Measurements from ENCODE around the gene STX16.

STX16 gene

DNA sequence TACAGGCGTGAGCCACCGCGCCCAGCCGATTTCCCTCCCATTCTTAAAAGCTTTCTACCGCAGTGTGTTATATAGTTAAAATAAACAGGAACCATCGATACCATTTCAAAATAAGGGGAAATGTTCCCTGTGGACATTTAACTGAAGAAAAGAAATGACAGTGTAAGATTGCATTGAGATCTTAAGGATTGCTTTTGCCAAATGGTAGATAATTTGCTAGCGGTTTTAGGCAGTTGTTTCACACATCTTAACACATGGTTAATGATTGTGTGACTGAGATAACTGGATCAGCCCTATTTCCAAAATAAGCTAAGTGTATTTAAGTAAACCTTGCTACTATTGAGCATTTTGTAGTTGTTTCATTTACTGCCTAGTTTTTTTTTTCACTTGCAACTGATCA lies 15.6 kb downstream of the STX16 start:
- Histone ChIP-seq H3K27me3 (ENCODE audit: control insufficient read depth, insufficient read depth, low read length) (no peaks in the 10 kb centered on the region), H3K4me3 (ENCODE audit: low read length) (no peak overlapping the region), H3K27ac (ENCODE audit: low read length) (no peak overlapping the region), H3K9me3 (ENCODE audit: control insufficient read depth, insufficient read depth, low read length) (no peaks in the 10 kb centered on the region), H3K4me1 (ENCODE audit: control insufficient read depth, insufficient read depth, low read length) (peaks cover 8% of the 10 kb centered on the region), H3K36me3 (ENCODE audit: control insufficient read depth, insufficient read depth, low read length) (no peaks in the 10 kb centered on the region)
- no peak for DNase-seq (ENCODE audit: low read depth, low spot score)
- WGBS (ENCODE audit: insufficient coverage, insufficient read length), result no CpG with 5 or more reads among the region's 7 CpGs

DNA sequence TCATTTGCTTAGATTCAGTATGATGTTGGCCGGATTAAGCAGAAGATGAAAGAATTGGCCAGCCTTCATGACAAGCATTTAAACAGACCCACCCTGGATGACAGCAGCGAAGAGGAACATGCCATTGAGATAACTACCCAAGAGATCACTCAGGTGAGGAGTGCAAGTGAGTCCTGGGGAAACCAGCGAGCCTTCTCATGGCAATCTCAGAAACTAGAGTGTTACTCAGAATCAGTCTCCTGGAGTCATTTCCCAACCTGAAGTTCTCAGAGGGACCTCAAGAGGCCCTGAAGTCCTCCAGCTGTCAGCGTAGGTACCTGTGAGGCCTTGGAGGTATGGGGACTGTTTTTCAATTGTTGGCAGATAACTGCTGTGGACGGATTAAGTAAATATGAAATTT lies 16.9 kb downstream of the STX16 start:
- no peak overlapping the region for H3K27ac ChIP-seq (ENCODE audit: low read length)
- no peaks in the 10 kb centered on the region for H3K9me3 ChIP-seq (ENCODE audit: control insufficient read depth, insufficient read depth, low read length)
- WGBS (ENCODE audit: insufficient coverage, insufficient read length), result no CpG with 5 or more reads among the region's 5 CpGs
- no peaks in the 10 kb centered on the region for H3K27me3 ChIP-seq (ENCODE audit: control insufficient read depth, insufficient read depth, low read length)
- H3K4me1 ChIP-seq (ENCODE audit: control insufficient read depth, insufficient read depth, low read length), result peaks cover 8% of the 10 kb centered on the region
- no peaks in the 10 kb centered on the region for H3K36me3 ChIP-seq (ENCODE audit: control insufficient read depth, insufficient read depth, low read length)
- H3K4me3 ChIP-seq (ENCODE audit: low read length), result no peak overlapping the region
- no peak for DNase-seq (ENCODE audit: low read depth, low spot score)

DNA sequence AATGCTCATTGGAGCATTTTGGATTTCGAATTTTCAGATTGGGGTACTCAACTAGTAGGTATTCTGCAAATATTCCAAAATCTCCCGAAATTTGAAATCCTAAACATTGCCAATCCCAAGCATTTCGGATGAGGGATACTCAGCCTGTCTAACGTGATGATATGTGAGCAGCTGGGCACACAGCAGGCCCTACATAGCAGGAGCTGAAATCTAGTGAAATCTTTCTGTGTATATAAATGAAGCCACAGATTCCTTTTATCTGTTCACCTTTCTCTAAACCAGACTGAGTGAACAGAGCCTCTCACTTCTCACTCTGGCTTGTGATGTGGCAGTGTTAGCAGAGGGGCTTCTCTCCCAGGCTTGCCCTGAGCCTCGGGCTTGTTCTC lies 17.8 kb downstream of the STX16 start:
- no CpG with 5 or more reads among the region's 5 CpGs for WGBS (ENCODE audit: insufficient coverage, insufficient read length)
- Histone ChIP-seq H3K36me3 (ENCODE audit: control insufficient read depth, insufficient read depth, low read length) (no peaks in the 10 kb centered on the region), H3K4me1 (ENCODE audit: control insufficient read depth, insufficient read depth, low read length) (peaks cover 8% of the 10 kb centered on the region), H3K9me3 (ENCODE audit: control insufficient read depth, insufficient read depth, low read length) (no peaks in the 10 kb centered on the region), H3K4me3 (ENCODE audit: low read length) (no peak overlapping the region), H3K27ac (ENCODE audit: low read length) (peak overlapping the region; percentile 22), H3K27me3 (ENCODE audit: control insufficient read depth, insufficient read depth, low read length) (no peaks in the 10 kb centered on the region)
- no peak for DNase-seq (ENCODE audit: low read depth, low spot score)

DNA sequence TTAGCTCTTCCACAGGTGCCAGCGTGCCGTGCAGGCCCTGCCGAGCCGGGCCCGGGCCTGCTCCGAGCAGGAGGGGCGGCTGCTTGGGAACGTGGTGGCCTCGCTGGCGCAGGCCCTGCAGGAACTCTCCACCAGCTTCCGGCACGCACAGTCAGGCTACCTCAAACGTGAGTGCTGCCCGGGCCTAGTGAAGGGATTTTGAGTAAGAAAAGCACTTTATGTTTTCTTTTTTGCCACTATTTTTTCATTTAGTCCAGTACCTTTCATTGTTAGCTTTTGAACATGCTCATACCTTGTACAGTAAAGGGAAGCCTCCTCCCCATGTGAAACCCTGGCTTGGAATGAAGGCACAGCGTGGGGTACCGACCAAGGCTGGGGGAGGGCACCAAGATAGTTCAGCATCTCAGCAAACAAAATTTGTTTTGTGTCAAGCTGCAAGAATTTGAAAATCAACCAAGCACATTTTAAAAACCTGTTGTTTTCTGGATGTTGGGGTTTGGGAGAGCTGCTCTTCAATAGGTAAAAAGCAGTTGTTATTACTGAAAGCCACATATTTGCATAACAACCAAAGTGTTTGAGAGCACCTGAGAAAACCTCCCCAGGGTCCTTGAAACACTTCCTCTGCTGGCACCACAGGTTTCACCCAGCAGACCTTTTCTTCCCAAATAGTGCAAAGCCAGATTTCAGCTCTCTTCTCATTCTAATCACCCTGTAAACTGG lies 18.4 kb downstream of the STX16 start:
- peaks cover 8% of the 10 kb centered on the region for H3K4me1 ChIP-seq (ENCODE audit: control insufficient read depth, insufficient read depth, low read length)
- no peak for DNase-seq (ENCODE audit: low read depth, low spot score)
- no peaks in the 10 kb centered on the region for H3K27me3 ChIP-seq (ENCODE audit: control insufficient read depth, insufficient read depth, low read length)
- peak overlapping the region; percentile 22 for H3K27ac ChIP-seq (ENCODE audit: low read length)
- H3K9me3 ChIP-seq (ENCODE audit: control insufficient read depth, insufficient read depth, low read length), result no peaks in the 10 kb centered on the region
- H3K4me3 ChIP-seq (ENCODE audit: low read length), result no peak overlapping the region
- H3K36me3 ChIP-seq (ENCODE audit: control insufficient read depth, insufficient read depth, low read length), result no peaks in the 10 kb centered on the region
- no CpG with 5 or more reads among the region's 16 CpGs for WGBS (ENCODE audit: insufficient coverage, insufficient read length)

DNA sequence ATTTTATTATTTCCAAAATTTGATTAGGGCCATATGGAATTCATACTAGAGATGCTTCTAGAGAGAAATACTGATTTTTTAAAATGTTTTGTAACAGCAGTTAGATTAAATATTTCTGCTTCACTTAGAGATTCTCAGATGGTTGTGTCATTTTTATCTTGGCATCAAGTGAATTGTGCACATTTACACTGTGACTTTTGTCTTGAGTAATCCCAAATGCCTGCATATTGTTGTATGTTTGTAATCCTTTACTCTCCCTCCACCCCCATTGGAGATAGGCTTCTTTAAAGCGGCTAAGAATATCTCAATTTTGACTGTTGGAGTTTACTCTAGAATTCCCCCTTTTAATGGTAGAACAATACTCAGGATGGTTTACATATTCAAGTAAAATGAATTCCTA lies 19.0 kb downstream of the STX16 start:
- no peaks in the 10 kb centered on the region for H3K9me3 ChIP-seq (ENCODE audit: control insufficient read depth, insufficient read depth, low read length)
- peak overlapping the region; percentile 72 for H3K27ac ChIP-seq (ENCODE audit: low read length)
- no peak for DNase-seq (ENCODE audit: low read depth, low spot score)
- H3K36me3 ChIP-seq (ENCODE audit: control insufficient read depth, insufficient read depth, low read length), result no peaks in the 10 kb centered on the region
- H3K27me3 ChIP-seq (ENCODE audit: control insufficient read depth, insufficient read depth, low read length), result no peaks in the 10 kb centered on the region
- peaks cover 5% of the 10 kb centered on the region for H3K4me1 ChIP-seq (ENCODE audit: control insufficient read depth, insufficient read depth, low read length)
- no CpG with 5 or more reads among the region's 1 CpG for WGBS (ENCODE audit: insufficient coverage, insufficient read length)
- H3K4me3 ChIP-seq (ENCODE audit: low read length), result no peak overlapping the region

DNA sequence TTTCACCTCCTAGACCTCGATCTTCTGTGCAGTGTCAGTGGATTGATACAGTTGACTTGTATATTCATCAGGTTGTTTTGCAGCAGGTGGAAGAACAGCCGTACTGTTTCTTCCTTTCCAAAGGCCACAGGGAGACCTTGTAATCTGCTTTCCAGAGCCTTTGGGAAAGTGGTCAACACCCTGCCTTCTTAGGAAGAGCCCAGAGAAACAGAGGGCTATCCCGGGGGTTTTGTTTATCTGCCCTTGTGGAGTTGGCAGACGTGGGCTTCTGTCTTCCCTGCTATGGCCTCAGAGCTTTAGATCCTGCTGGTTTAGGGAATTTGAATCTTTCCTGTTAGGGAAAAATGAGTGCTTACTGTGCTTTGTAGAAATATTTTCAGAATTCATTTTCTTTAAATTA lies 19.6 kb downstream of the STX16 start:
- Histone ChIP-seq H3K27ac (ENCODE audit: low read length) (peak overlapping the region; percentile 72), H3K36me3 (ENCODE audit: control insufficient read depth, insufficient read depth, low read length) (0 out of 2 replicates have a peak, but pooled peaks cover 1% of the 10 kb centered on the region), H3K27me3 (ENCODE audit: control insufficient read depth, insufficient read depth, low read length) (no peaks in the 10 kb centered on the region), H3K4me3 (ENCODE audit: low read length) (no peak overlapping the region), H3K4me1 (ENCODE audit: control insufficient read depth, insufficient read depth, low read length) (peaks cover 3% of the 10 kb centered on the region), H3K9me3 (ENCODE audit: control insufficient read depth, insufficient read depth, low read length) (no peaks in the 10 kb centered on the region)
- no peak for DNase-seq (ENCODE audit: low read depth, low spot score)
- WGBS (ENCODE audit: insufficient coverage, insufficient read length), result no CpG with 5 or more reads among the region's 4 CpGs

DNA sequence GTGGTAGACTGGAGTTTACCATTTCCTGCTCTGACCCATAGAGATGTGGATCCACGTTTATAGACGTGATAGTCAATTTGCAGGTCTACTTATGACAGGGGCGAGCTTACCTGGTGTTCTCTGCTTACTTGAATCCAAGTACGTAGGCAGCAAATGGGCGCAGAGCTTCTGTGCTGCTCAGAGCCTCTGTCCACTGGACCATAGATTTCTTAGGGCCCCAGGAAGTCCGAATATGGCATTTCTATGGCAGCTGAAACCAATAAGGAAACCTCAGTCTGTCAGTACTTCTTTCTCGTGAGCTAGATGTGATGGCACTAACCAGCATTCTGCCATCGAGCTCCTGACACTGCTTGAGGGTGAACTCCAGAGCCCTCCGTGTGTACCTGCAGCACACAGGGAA lies 22.0 kb downstream of the STX16 start:
- no peaks in the 10 kb centered on the region for H3K9me3 ChIP-seq (ENCODE audit: control insufficient read depth, insufficient read depth, low read length)
- no peaks in the 10 kb centered on the region for H3K27me3 ChIP-seq (ENCODE audit: control insufficient read depth, insufficient read depth, low read length)
- WGBS (ENCODE audit: insufficient coverage, insufficient read length), result no CpG with 5 or more reads among the region's 9 CpGs
- no peak overlapping the region for H3K27ac ChIP-seq (ENCODE audit: low read length)
- DNase-seq (ENCODE audit: low read depth, low spot score), result no peak
- peaks cover 3% of the 10 kb centered on the region for H3K4me1 ChIP-seq (ENCODE audit: control insufficient read depth, insufficient read depth, low read length)
- no peak overlapping the region for H3K4me3 ChIP-seq (ENCODE audit: low read length)
- 0 out of 2 replicates have a peak, but pooled peaks cover 6% of the 10 kb centered on the region for H3K36me3 ChIP-seq (ENCODE audit: control insufficient read depth, insufficient read depth, low read length)

DNA sequence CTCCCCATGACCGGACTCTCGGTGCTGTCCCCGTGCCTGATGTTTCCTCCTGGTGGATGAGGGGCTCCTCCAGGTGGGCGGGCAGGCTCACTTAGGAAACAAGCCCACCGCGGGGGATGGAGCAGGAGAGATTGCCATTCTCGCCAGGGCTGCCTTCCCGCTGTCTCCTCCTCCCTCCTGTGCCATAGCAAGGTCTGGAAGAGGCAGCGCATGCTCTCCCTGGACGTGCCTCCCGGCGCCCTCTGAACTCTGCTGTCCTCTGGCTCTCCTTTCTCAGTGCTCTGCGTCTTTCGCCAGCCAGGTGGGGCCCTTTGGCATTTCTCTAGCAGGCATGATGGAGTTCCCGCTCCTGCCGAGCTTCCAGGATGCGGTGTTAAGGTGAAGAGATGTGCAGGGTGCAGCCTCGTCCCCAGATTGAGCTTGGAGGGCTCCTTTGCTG lies 24.1 kb downstream of the STX16 start:
- WGBS (ENCODE audit: insufficient coverage, insufficient read length), result no CpG with 5 or more reads among the region's 18 CpGs
- no peak overlapping the region for H3K4me3 ChIP-seq (ENCODE audit: low read length)
- H3K27ac ChIP-seq (ENCODE audit: low read length), result no peak overlapping the region
- H3K36me3 ChIP-seq (ENCODE audit: control insufficient read depth, insufficient read depth, low read length), result 0 out of 2 replicates have a peak, but pooled peaks cover 6% of the 10 kb centered on the region
- no peaks in the 10 kb centered on the region for H3K27me3 ChIP-seq (ENCODE audit: control insufficient read depth, insufficient read depth, low read length)
- no peak for DNase-seq (ENCODE audit: low read depth, low spot score)
- H3K4me1 ChIP-seq (ENCODE audit: control insufficient read depth, insufficient read depth, low read length), result peaks cover 2% of the 10 kb centered on the region
- no peaks in the 10 kb centered on the region for H3K9me3 ChIP-seq (ENCODE audit: control insufficient read depth, insufficient read depth, low read length)

DNA sequence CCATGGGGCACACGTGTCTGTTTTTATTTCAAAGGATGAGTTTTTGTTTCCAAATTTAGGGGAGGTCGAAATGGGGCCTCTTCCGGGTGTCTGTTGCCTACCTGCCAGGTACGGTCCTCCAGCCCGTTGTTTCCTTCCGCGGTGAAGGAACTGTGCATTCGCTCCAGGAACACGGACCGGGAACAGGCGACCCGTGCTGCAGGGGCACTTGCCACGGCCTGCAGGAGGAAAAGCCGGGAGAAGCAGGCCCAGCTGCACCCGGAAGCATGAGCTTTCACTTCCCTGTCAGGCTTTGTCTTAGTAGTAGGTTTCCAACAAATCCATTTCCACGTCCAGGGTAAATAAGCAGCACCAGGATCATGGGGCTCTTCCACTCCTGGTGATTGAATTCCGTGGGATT lies 24.6 kb downstream of the STX16 start:
- Histone ChIP-seq H3K4me3 (ENCODE audit: low read length) (no peak overlapping the region), H3K27me3 (ENCODE audit: control insufficient read depth, insufficient read depth, low read length) (no peaks in the 10 kb centered on the region), H3K9me3 (ENCODE audit: control insufficient read depth, insufficient read depth, low read length) (no peaks in the 10 kb centered on the region), H3K27ac (ENCODE audit: low read length) (no peak overlapping the region), H3K36me3 (ENCODE audit: control insufficient read depth, insufficient read depth, low read length) (0 out of 2 replicates have a peak, but pooled peaks cover 10% of the 10 kb centered on the region), H3K4me1 (ENCODE audit: control insufficient read depth, insufficient read depth, low read length) (no peaks in the 10 kb centered on the region; the same call in 1 of the 2 replicates)
- DNase-seq (ENCODE audit: low read depth, low spot score), result no peak
- WGBS (ENCODE audit: insufficient coverage, insufficient read length), result no CpG with 5 or more reads among the region's 17 CpGs

DNA sequence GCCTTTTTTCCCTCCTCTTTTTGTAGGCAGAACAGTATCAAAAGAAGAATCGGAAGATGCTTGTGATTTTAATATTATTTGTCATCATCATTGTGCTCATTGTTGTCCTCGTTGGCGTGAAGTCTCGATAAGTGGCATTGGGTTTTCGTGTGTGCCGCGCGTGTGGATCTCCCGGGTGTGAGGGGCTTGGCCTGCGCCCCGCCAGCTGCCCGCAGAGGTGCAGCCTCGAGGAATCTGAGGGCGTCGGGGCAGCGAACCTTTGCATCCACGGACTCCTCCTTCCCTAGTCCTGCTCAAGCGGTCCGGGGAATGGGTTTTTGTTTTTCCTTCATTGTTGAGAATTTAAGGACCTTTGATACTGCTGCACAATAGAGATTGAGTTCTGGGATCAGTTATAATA lies 25.1 kb downstream of the STX16 start:
- 0 out of 2 replicates have a peak, but pooled peaks cover 10% of the 10 kb centered on the region for H3K36me3 ChIP-seq (ENCODE audit: control insufficient read depth, insufficient read depth, low read length)

DNA sequence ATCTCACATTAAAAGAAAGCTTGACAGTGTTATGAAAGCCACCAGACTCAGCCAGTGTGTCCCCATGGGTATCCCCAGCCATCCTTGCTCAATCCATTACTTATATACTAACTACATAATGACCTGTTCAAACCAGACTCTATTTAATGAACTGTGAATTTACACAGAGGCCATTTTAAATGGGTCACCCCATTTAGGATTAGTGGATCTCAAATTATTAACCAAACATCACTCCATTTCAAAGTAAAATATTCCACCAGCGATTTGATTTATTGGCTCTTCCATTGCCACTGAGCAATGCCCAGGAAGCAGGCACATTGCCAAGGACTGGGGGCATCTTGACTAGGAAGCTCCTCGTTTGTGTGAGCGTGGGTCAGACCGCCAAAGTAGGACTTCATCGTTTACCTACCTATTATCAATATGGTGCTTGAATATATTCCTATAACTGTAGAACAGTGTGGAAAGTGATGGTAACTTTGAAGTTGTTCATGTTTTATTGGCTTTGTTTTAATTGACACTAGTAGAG lies 26.1 kb downstream of the STX16 start:
- no peaks in the 10 kb centered on the region for H3K9me3 ChIP-seq (ENCODE audit: control insufficient read depth, insufficient read depth, low read length)
- 0 out of 2 replicates have a peak, but pooled peaks cover 10% of the 10 kb centered on the region for H3K36me3 ChIP-seq (ENCODE audit: control insufficient read depth, insufficient read depth, low read length)
- no peaks in the 10 kb centered on the region for H3K27me3 ChIP-seq (ENCODE audit: control insufficient read depth, insufficient read depth, low read length)
- H3K4me3 ChIP-seq (ENCODE audit: low read length), result no peak overlapping the region
- no peak overlapping the region for H3K27ac ChIP-seq (ENCODE audit: low read length)
- DNase-seq (ENCODE audit: low read depth, low spot score), result no peak
- no peaks in the 10 kb centered on the region for H3K4me1 ChIP-seq (ENCODE audit: control insufficient read depth, insufficient read depth, low read length)
- no CpG with 5 or more reads among the region's 5 CpGs for WGBS (ENCODE audit: insufficient coverage, insufficient read length)

More for the DNA sequence above, 25.1 kb downstream of the STX16 start:
- no peaks in the 10 kb centered on the region for H3K27me3 ChIP-seq (ENCODE audit: control insufficient read depth, insufficient read depth, low read length)
- no peak overlapping the region for H3K27ac ChIP-seq (ENCODE audit: low read length)
- H3K4me3 ChIP-seq (ENCODE audit: low read length), result no peak overlapping the region
- no peaks in the 10 kb centered on the region for H3K4me1 ChIP-seq (ENCODE audit: control insufficient read depth, insufficient read depth, low read length)
- no CpG with 5 or more reads among the region's 19 CpGs for WGBS (ENCODE audit: insufficient coverage, insufficient read length)
- no peak for DNase-seq (ENCODE audit: low read depth, low spot score)
- H3K9me3 ChIP-seq (ENCODE audit: control insufficient read depth, insufficient read depth, low read length), result no peaks in the 10 kb centered on the region
